Fibroblast of lung (primary cell): ENCODE measurements around the gene MMRN1.

Source experiments
- CTCF ChIP-seq, 2 donors: IDR thresholded peaks in 1 of 2; conservative IDR thresholded peaks in 1 of 2; 1 replicate in 1 of 2; 2 replicates in 1 of 2; pipeline ENCODE4 v1.5.1; 2011 to 2012; ENCODE audit warnings: low read length in 2 of 2, control low read depth in 1 of 2, inconsistent platforms in 1 of 2, low read depth in 1 of 2, mild to moderate bottlenecking in 1 of 2
- EZH2 ChIP-seq: IDR thresholded peaks from 2 replicates; pipeline ENCODE4 v1.5.1; 2012; ENCODE audit warnings: low read length, control low read depth, mild to moderate bottlenecking; ENCODE audit errors: missing control alignments

- TF ChIP-seq EZH2 (no peak), CTCF (conservative IDR thresholded peaks at IDR 0.05 in 1 of 2, IDR thresholded peaks at IDR 0.05 in 1 of 2; ENCODE audit: low read depth in 1 of 2, low read length in 2 of 2) (no peak)
These were observed 31.1 kb upstream of the MMRN1 start for GRCh38 chr4:89863533-89863932.
